Measurements from ENCODE around the gene HGFAC.

DNA sequence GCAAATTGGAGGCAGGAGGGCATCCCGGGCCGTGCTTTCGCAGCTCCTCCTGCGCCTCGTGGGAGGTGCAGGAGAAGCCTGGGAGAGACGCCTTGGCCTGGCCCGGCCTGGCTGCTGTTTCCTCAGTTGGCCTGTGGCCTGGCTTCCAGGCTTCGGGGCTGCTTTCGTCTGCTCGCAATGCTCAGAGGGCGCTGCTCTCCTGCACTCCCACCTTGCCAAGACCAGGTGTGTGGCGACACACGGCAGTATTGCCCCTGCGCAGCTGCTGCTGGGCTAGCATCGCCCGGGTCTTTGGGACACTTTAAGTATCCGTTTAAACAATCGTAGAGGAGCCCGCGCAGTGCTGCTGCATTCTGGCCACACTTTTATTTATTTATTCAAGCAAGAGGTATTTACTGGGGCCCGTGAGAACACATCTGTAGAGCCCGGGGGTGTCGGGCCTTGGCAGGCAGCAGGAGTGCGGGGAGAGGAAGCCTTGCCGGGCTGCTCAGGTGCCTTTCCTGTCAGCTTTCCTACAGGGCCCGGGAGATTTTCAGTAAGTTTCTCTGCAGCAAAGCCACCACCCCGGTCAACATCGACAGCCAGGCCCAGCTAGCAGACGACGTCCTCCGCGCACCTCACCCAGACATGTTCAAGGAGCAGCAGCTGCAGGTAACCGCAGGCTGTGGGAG lies 26.2 kb upstream of the HGFAC start:
- TF ChIP-seq EZH2phosphoT487 (IDR thresholded peaks at IDR 0.05; ENCODE audit: insufficient read depth, low read depth), result no peak
- TF ChIP-seq EZH2 (IDR thresholded peaks at IDR 0.05; ENCODE audit: insufficient read depth, poor library complexity, severe bottlenecking), result no peak

All from GM23248 (cell line).